GM21737 (cell line): Measurements from ENCODE around the gene CIP2A.
"Not testable (repeated sequence)": the region's sequence is repeated elsewhere in the genome, so short reads cannot be mapped to it uniquely, and the experiment has no call there.

Experiments used
- ATAC-seq: cut with Tn5 transposase; IDR thresholded peaks from one replicate; pipeline ENCODE4 v1.9.1; 2021; ENCODE audit warnings: mild to moderate bottlenecking, moderate library complexity; ENCODE audit not compliant: unreplicated experiment

The CIP2A gene

GRCh38 chr3:108589081-108589997 is at the start of gene CIP2A, which contains the start of gene DZIP3:
CIP2A (minus strand) TSS chr3:108589438; CDS start chr3:108589375, 63 bp downstream.
DZIP3 (plus strand) TSS chr3:108589722; CDS start chr3:108605407, 15,685 bp downstream.
- peak; percentile 96 for ATAC-seq

GRCh38 chr3:108629974-108630373 is 40.7 kb upstream of the CIP2A start:
- no peak for ATAC-seq

- no peak for ATAC-seq
Observed at GRCh38 chr3:108623504-108623903, 34.3 kb upstream of the CIP2A start.

DNA sequence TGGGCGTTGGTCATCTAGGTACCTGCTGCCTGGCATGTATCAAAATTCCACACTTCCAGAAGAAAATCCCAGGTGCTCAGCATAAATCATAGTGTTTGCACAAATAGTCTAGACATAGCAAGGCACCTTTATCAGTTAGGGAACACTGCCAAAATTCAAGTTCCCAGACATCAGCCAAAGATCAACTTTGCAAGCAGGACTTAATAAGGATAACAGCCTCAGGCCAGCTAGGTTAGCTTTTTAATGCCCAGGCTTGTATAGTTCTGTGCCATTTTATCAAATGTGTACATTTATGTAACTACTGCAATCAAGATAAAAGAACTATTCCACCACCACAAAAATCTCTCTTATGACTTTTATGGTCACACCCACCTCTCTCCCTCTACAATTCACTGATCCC is 31.0 kb upstream of the CIP2A start:
- ATAC-seq, result no peak

- ATAC-seq, result not testable (repeated sequence)
Observed at GRCh38 chr3:108616090-108616489, 26.9 kb upstream of the CIP2A start.

DNA sequence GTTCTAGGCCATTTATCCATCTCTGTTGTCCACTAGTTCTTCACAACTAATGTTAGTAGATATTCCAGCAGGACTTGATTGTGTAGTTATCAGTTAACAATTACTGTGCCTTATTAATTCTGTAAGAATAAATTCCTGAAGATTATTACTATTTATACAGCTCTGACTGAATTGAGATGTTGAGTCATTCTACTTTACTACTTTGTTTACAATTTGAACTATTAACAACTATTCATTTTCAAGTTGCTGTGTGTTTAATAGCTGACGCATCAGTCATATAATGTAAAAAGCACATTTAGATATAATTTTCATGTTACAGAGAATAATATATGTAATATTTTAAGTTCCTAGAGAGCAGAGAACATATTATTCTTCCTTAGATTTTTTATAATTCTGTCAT is 21.4 kb upstream of the CIP2A start:
- no peak for ATAC-seq

DNA sequence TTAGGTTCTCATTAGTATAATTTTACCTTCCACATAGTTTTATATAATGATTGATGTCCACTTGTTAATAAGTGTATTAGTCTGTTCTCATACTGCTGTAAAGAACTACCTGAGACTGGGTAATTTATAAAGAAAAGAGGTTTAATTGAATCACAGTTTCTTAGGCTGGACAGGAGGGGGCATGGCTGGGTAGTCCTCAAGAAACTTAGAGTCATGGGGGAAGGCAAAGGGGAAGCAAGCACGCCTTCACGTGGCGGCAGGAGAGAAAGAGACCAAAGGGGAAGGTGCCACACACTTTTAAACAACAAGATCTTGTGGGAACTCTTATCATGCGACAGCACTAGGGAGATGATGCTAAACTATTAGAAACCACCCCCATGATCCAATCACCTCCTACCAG is 19.5 kb upstream of the CIP2A start:
- no peak for ATAC-seq

DNA sequence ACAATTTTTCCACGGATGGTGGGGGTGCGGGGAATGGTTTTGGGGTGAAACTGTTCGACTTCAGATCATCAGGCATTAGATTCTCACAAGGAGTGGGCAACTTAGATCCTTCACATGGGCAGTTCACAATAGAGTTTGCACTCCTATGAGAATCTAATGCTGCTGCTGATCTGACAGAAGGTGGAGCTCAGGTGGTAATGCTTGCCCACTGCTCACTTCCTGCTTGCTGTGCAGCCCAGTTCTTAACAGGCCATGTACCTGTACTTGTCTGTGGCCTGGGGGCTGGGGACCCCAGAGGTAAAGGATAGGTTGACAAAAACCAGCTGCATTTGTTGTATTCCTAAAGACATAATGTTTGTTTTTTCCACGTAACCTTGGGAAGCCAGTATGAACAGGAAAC is 16.3 kb upstream of the CIP2A start:
- no peak for ATAC-seq

DNA sequence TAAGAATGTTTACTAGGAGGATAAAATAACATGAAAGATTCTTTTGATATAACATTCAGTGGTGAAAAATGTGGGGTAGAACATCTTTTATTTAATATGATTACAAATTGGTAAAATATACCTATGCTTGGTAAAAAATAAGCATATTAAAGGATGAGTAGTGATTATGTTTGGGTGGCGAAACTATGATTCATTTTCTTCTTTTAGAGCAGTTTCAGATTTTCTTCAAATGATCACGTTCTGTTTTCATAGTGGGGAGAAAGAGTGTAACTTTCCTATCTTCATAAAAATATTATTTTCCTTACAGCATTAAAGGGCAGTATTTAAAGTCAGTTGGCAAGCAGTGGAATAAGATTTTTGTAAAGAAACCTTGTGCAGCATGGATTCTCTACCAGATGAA is 15.8 kb upstream of the CIP2A start:
- ATAC-seq, result no peak

GRCh38 chr3:108603691-108604090 is 14.5 kb upstream of the CIP2A start:
- ATAC-seq, result no peak

GRCh38 chr3:108602935-108603294 is 13.7 kb upstream of the CIP2A start:
- ATAC-seq, result no peak

GRCh38 chr3:108602249-108602934 is 13.2 kb upstream of the CIP2A start:
- ATAC-seq, result peak; percentile 61

DNA sequence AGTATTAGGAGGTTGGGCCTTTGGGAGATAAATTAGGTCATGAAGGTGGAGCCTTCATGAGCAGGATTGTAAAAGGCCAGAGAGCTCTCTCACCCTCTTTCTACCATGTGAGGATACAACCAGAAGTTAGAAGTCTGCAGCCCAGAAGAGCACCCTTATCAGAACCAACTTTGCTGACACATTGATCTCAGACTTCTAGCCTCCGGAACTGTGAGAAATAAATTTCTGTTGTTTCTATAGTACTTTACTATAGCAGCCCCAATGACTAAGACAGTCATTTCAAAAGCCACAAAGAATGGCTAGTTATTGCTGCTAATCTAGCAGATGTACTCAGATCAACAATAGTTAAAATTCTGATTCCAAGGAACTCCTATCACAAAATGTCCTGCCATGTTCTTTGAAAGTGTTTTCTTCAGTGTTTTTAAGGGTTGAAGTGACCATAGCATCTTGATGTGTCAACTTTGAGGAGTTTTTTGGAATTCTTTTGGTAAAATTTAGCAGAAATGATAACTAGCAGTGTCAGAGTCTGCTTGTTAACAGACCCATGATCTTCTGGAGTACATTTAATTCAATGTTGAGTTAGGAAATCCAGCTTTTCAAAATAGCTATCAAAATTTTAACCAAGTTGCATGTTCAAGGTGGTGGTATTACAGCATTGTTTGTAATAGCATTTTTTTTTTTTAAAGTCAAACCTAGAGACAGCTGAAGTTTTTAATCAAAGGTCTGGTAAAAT is 10.6 kb upstream of the CIP2A start:
- no peak for ATAC-seq

DNA sequence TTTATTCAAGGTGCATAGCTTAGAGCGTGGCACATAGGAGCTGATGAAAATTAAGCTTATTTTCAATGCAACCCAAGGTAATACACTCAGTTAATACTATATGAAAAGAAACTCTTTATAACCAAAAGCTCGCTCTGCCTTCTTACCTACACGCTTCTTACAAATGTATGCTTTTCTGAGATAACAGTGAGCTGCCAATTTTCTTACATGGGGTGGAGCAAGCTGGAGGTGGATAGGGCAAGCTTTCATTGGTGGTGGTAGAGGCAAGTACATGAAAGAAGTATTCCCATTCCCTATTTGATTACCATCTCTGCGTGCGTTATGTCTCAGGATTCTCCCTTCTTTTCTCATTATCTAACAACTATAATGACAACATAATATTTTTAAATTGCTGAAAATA is 9.1 kb upstream of the CIP2A start:
- ATAC-seq, result no peak

DNA sequence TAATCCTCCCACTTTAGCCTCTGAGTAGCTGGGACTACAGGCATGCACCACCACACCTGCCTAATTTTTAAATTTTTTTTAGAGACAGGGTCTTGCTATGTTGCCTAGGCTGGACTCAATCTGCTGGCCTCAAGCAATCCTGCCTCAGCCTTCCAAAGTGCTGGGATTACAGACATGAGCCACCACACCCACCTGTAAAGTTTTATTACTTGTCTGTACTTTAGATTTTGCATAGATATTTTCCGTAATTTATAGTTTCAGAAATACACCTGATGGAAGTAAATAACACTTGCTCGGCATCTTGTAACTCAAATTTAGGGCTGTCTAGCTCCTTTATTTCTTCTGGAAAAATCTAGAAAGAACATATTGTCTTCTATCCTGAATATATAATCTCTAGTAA is 6.1 kb upstream of the CIP2A start:
- ATAC-seq, result no peak

DNA sequence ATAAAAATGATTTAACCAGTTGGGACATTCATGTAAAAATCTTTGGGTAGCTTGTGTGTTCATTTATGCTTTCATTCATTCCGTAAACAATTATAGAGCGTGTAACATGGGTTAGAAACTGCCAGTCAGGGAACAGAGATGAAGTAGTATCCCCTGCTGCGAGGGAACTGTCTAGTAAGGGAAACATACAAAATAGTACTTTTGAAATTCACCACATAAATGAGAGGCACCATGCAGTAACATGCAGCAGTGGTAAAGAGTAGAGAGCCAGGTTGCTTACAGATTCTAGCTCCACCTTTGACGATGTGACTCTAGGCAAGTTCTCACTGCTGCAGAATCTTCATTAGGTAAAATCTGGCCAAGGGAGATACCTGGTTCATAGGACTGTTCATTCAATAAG is 1.2 kb upstream of the CIP2A start:
- no peak for ATAC-seq

DNA sequence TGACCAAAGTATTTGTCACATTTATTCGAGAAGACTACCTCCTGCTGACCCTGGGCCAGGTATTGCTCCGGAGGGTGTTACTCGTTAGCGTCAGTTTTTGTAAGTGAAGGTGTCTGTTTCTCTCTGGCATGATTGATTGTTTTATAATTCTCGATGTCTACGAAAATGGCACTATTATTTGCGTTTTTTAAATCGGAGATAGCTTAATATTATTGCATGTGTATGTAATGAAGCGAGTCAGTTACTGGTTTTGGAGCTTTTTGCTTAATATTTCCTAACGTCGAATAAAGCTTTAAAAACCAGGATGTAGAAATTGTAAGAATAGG is 723 bp upstream of the CIP2A start:
- no peak for ATAC-seq

DNA sequence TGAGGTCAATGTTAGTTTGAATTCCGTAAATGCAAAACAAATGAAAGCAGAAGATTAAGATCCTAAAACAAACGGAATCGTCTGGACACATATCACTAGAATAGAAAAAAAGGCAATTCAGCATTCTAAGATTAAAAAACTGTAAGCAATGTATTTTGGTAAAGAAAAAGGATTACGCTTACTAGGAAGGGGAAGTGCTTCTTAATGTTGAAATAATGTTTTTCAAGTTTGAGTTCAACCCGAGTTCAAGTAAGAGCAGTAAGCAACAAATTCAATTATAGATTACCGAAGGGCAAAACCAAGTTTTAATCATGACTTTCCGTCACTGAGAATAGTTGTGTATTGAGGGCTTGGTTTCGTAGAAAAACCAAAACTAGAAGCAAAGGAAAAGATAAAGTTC is 637 bp downstream of the CIP2A start:
- no peak for ATAC-seq

DNA sequence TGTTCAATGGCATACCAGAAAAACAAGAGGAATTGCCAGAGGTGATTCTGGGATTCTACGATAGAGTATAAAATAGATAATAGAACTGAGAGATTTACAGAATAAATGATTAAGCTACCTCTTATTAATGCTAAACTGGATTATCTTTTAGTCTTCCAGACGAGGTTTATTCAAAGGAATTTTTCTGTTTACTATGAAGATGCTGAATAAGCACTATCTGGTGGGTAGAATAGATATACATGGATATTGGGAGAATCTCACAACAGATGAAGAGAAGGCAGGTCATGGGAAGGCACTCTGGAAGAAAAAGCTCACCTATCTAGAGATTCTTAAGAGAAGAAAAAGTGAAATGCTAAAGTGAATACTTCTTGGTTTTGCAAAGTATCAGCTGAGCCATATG is 11.2 kb downstream of the CIP2A start:
- ATAC-seq, result no peak

DNA sequence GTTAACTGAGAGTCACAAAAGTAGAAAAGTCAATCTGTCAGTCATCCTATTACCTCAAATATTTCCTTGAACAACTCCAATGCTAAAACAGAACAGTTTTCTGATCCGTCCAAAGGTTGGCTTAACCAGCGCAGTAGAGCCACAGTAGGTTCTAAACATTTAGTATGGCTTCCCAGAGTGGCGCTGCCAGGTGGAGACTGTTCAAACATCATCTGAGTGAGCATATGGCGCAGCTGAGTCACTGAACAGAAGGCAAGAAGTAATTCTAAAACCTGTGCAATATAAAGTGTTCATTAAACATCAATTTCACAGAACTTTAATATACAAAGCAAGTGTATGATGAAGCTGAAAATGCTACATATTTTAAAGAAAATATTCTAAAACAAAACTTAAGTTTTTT is 19.9 kb downstream of the CIP2A start:
- no peak for ATAC-seq

DNA sequence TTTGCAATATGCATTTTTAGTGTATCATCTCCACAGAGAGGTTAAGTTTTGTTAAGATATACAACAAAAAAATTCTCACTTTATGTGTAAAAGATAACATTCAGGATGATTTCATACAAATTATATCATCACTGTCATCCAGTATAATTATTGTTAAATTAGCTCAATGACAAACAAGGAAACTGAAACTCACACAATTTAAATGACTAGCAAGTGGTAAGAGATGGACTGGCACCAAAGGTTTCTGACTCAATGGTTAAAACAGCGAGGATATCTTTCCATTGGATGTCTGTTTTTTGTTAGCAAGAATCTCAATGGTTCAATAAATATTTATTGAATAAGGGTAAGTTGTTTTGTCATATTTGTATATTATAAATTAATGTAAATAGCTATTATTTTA is 22.6 kb downstream of the CIP2A start:
- ATAC-seq, result no peak

DNA sequence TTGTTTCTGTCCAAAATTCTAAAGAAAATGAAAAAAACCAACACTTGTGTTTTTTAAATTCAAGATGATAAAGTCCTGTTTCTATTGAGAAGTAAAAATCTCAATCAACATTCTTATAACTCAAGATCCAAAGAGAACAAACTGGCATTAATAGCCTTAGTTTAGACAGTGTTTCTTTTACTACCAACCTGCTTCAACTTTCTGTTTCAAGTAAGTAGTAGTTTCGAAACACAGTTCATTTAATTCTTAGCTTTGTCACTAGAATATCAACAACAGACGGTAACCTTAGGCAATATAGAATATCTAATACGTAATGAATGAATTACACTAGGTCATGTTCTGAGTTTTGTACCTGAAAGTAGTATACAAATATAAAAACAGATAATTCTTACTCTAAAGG is 23.7 kb downstream of the CIP2A start:
- no peak for ATAC-seq
